ENCODE measurements around the gene ZNF740.
"Not testable (repeated sequence)": the region's sequence is repeated elsewhere in the genome, so short reads cannot be mapped to it uniquely, and the experiment has no call there.

ZNF740 gene

DNA sequence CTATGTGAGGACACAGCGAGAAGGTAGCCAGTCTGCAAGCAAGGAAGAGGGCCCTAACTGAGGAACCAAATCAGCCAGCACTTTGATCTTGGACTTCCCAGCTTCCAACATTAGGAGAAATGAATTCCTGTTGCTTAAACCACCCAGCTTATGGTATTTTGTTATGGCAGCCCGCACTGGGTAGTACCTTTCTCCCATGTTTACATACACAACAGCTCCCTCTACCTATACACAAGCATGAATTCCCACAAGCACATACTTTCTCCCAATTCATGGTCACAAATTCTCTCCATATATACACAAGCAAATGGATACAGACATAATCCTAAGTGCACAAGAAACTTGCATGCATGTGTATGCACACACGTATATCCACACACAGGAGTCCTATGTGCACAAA is 19.2 kb downstream of the ZNF740 start:
- TF ChIP-seq CTCF (IDR thresholded peaks at IDR 0.05; ENCODE audit: low read depth, low read length, missing control alignments), result no peak
- no peak overlapping the region for H3K4me3 ChIP-seq (replicated peaks; ENCODE audit: low read depth, low read length)
- no peak for DNase-seq (ENCODE audit: extremely low read depth, low read depth)

GRCh38 chr12:53200107-53200457 is 19.6 kb downstream of the ZNF740 start:
- TF ChIP-seq CTCF (IDR thresholded peaks at IDR 0.05; ENCODE audit: low read depth, low read length, missing control alignments), result no peak
- DNase-seq (ENCODE audit: extremely low read depth, low read depth), result no peak
- H3K4me3 ChIP-seq (replicated peaks; ENCODE audit: low read depth, low read length), result no peak overlapping the region

DNA sequence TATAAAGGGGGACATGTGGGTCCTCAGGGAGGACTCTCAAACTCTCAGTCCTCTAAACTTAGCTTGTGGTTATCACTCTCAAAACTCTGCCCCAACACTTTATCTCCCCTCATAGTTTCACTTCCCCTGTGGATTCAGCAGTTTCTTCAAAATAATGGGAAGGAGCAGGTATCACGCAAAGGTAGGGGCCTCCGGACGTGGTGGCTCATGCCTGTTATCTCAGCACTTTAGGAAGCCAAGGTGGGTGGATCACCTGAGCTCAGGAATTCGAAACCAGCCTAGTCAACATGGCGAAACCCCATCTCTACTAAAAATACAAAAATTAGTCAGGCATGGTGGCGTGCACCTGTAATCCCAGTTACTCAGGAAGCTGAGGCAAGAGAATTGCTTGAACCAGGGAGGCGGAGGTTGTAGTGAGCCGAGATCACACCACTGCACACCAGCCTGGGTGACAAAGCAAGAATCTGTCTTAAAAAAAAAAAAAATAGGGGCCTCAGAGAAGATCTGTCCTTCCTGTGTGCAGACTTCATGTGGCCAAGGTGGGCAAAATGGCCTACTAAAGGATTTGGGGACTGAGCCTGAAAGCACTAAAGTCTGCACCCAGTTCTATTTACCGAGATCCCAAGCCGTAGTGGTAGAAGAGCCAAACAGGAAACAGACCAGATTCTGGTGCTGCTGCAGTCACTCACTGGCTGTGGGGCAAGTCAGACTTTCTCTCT is 20.1 kb downstream of the ZNF740 start:
- no peak for DNase-seq (ENCODE audit: extremely low read depth, low read depth)
- TF ChIP-seq CTCF (IDR thresholded peaks at IDR 0.05; ENCODE audit: low read depth, low read length, missing control alignments), result no peak
- H3K4me3 ChIP-seq (replicated peaks; ENCODE audit: low read depth, low read length), result no peak overlapping the region

DNA sequence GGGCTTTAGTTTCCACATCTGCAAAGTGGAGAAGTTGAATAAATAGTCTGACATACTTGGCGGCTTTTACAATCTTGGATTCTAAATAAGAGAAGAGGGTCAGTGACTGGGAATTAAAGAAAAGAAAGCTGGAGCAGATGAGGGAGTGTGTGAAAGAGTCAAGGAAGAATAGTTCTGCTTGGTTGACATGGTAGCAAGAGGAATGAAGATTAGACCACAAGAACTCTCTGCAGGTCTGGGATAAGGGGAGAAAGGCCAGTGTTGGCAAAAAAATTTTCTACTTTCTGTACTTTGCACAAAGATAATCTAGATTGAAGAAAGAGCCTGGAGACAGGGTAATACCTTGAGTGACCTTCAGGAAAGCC is 20.6 kb downstream of the ZNF740 start:
- no peak for TF ChIP-seq CTCF (IDR thresholded peaks at IDR 0.05; ENCODE audit: low read depth, low read length, missing control alignments)
- DNase-seq (ENCODE audit: extremely low read depth, low read depth), result no peak
- no peak overlapping the region for H3K4me3 ChIP-seq (replicated peaks; ENCODE audit: low read depth, low read length)

GRCh38 chr12:53201639-53202038 is 21.1 kb downstream of the ZNF740 start:
- H3K4me3 ChIP-seq (replicated peaks; ENCODE audit: low read depth, low read length), result no peak overlapping the region
- no peak for TF ChIP-seq CTCF (IDR thresholded peaks at IDR 0.05; ENCODE audit: low read depth, low read length, missing control alignments)
- no peak for DNase-seq (ENCODE audit: extremely low read depth, low read depth)

DNA sequence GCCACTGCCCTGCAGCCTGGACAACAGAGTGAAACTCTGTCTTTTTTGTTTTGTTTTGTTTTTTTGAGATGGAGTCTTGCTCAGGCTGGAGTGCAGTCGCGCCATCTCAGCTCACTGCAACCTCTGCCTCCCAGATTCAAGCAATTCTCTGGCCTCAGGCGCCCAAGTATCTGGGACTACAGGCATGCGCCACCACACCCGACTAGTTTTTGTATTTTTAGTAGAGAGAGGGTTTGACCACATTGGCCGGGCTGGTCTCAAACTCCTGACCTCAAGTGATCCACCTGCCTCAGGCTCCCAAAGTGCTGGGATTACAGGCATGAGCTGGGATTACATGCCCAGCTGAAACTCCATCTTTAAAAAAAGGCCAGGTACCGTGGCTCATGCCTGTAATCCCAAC is 21.8 kb downstream of the ZNF740 start:
- DNase-seq (ENCODE audit: extremely low read depth, low read depth); H3K4me3 ChIP-seq (replicated peaks; ENCODE audit: low read depth, low read length): not testable (repeated sequence)

DNA sequence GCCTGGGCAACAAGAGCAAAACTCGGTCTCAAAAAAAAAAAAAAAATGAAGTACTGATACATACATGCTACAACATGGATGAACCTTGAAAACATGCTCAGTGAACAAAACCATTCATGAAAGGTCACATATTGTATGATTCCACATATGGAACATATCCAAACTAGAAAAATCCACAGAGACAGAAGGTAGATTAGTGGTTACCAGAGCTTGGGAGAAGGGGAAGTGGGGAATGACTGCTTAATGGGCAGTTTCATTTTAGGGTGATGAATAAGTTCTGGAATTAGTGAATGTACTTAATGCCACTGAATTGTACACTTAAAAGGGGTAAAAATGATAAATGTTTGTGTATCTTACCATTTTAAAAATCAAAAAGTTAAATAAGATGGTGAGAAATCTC is 23.8 kb downstream of the ZNF740 start:
- H3K4me3 ChIP-seq (replicated peaks; ENCODE audit: low read depth, low read length), result no peak overlapping the region
- no peak for TF ChIP-seq CTCF (IDR thresholded peaks at IDR 0.05; ENCODE audit: low read depth, low read length, missing control alignments)
- DNase-seq (ENCODE audit: extremely low read depth, low read depth), result no peak
